Smooth muscle cell (in vitro differentiated cells): Measurements from ENCODE around the gene SHISA7. TPM values are rescaled to one million over a fixed set of nuclear protein-coding genes. Genes with fewer than 3 reads are reported as not detected.

ENCODE experiments used
- DNase-seq: peaks from one replicate; lab custom pipeline; 2025; ENCODE audit not compliant: unreplicated experiment; lab: John Stamatoyannopoulos, UW
- H2AFZ ChIP-seq: fragments of 200-600 bp; sonication (generic); 2 replicates; pipeline ENCODE4 v1.6.0; 2016; ENCODE audit warnings: antibody characterized with exemption, low read depth, mild to moderate bottlenecking
- H3F3A ChIP-seq: fragments of 200-600 bp; sonication (generic); 2 replicates; pipeline ENCODE4 v1.6.0; 2017; ENCODE audit warnings: antibody characterized with exemption, low read depth
- H3K27ac ChIP-seq: fragments of 200-600 bp; sonication (generic); 2 replicates; pipeline ENCODE4 v1.5.1; 2016; ENCODE audit warnings: low read depth, mild to moderate bottlenecking
- H3K27me3 ChIP-seq: fragments of 200-600 bp; sonication (generic); 2 replicates; pipeline ENCODE4 v1.6.1; 2016; ENCODE audit warnings: low read depth, mild to moderate bottlenecking
- H3K36me3 ChIP-seq: fragments of 200-600 bp; sonication (generic); 2 replicates; pipeline ENCODE4 v1.5.1; 2016; ENCODE audit warnings: low read depth
- H3K4me1 ChIP-seq: fragments of 200-600 bp; sonication (generic); 2 replicates; pipeline ENCODE4 v1.5.1; 2016; ENCODE audit warnings: low read depth
- H3K4me2 ChIP-seq: fragments of 200-600 bp; sonication (generic); 2 replicates; pipeline ENCODE4 v1.6.0; 2016; ENCODE audit warnings: mild to moderate bottlenecking
- H3K4me3 ChIP-seq: fragments of 200-600 bp; sonication (generic); 2 replicates; pipeline ENCODE4 v1.5.1; 2016; ENCODE audit warnings: mild to moderate bottlenecking
- H3K79me2 ChIP-seq: fragments of 200-600 bp; sonication (generic); 2 replicates; pipeline ENCODE4 v1.6.0; 2016; ENCODE audit warnings: low read depth, mild to moderate bottlenecking
- H3K9ac ChIP-seq: fragments of 200-600 bp; sonication (generic); 2 replicates; pipeline ENCODE4 v1.6.0; 2016; ENCODE audit warnings: low read depth
- H3K9me3 ChIP-seq: fragments of 200-600 bp; sonication (generic); replicated peaks from 2 replicates; pipeline ENCODE4 v1.5.1; 2016; ENCODE audit warnings: low read depth
- H4K20me1 ChIP-seq: fragments of 200-600 bp; sonication (generic); 2 replicates; pipeline ENCODE4 v1.6.0; 2016; ENCODE audit warnings: low read depth
- CTCF ChIP-seq: fragments of 200-600 bp; sonication (generic); IDR thresholded peaks from 2 replicates; pipeline ENCODE4 v1.5.1; 2017; ENCODE audit warnings: borderline replicate concordance, mild to moderate bottlenecking, antibody characterized with exemption; ENCODE audit not compliant: insufficient read depth, poor library complexity, severe bottlenecking
- WGBS: methylation state at CpG from one replicate; pipeline ENCODE4 v1.1.7; 2016; ENCODE audit warnings: low lambda C conversion rate; 5-methylcytosine and 5-hydroxymethylcytosine counted together
- polyA plus RNA-seq: library from polyadenylated mRNA; unstranded; fragments of >200 nt; fragmentation: Nextera tagmentation; extraction: Ambion mirVana; gene quantifications from 2 replicates; pipeline ENCODE4 v1.2.1, GENCODE V29; 2016
- total RNA-seq: library from RNA; depleted of rRNA; stranded (reverse); fragments of >200 nt; gene quantifications from 2 replicates; pipeline ENCODE4 v1.2.3, GENCODE V29; 2014

SHISA7 gene
- total and polyA plus RNA-seq, 2 experiments from 2014 or later, result not detected

GRCh38 chr19:55487924-55488687, 45.0 kb upstream of the SHISA7 start, which contains the start of gene SSC5D:
Gene SSC5D, plus strand, starts transcription at chr19:55488436. Its CDS starts 154 bp downstream, at chr19:55488590.
- peak within 1 kb of the TSS; percentile 76 for H3K9ac ChIP-seq
- H3K4me1 ChIP-seq, result peaks cover 32% of the 10 kb centered on the region
- no peak for TF ChIP-seq CTCF
- no peaks in the 10 kb centered on the region for H4K20me1 ChIP-seq
- peak within 1 kb of the TSS; percentile 24 for H3K4me3 ChIP-seq
- peak within 1 kb of the TSS; percentile 96 for H3K27ac ChIP-seq
- DNase-seq, result no peak
- H2AFZ ChIP-seq, result no peak within 1 kb of the TSS
- WGBS, result 6% methylated on average over 5 of the region's 21 CpGs
- no peaks in the 10 kb centered on the region for H3K27me3 ChIP-seq
- H3K36me3 ChIP-seq, result no peaks in the 10 kb centered on the region
- no peaks in the 10 kb centered on the region for H3K9me3 ChIP-seq
- H3K79me2 ChIP-seq, result peaks cover 7% of the 10 kb centered on the region
- peak within 1 kb of the TSS; percentile 99 for H3K4me2 ChIP-seq
- H3F3A ChIP-seq, result peaks cover 12% of the 10 kb centered on the region

- no peaks in the 10 kb centered on the region for H3K9me3 ChIP-seq
- H3K4me3 ChIP-seq, result peak overlapping the region; percentile 24
- no peaks in the 10 kb centered on the region for H3K27me3 ChIP-seq
- 7% methylated on average over 27 of the region's 27 CpGs for WGBS
- no peaks in the 10 kb centered on the region for H4K20me1 ChIP-seq
- peaks cover 12% of the 10 kb centered on the region for H3F3A ChIP-seq
- H3K4me1 ChIP-seq, result peaks cover 32% of the 10 kb centered on the region
- no peaks in the 10 kb centered on the region for H3K36me3 ChIP-seq
- H3K4me2 ChIP-seq, result peak overlapping the region; percentile 99
- H3K9ac ChIP-seq, result peak overlapping the region; percentile 76
- TF ChIP-seq CTCF, result no peak
- peak overlapping the region; percentile 96 for H3K27ac ChIP-seq
- no peak overlapping the region for H2AFZ ChIP-seq
- DNase-seq, result peak; percentile 78
- H3K79me2 ChIP-seq, result peaks cover 7% of the 10 kb centered on the region
Observed at GRCh38 chr19:55486971-55487923, 44.1 kb upstream of the SHISA7 start.

GRCh38 chr19:55486043-55486970, 43.2 kb upstream of the SHISA7 start:
- H2AFZ ChIP-seq, result no peak overlapping the region
- peak overlapping the region; percentile 99 for H3K4me2 ChIP-seq
- peak overlapping the region; percentile 96 for H3K9ac ChIP-seq
- H4K20me1 ChIP-seq, result no peaks in the 10 kb centered on the region
- 87% methylated on average over 31 of the region's 53 CpGs for WGBS
- no peak for TF ChIP-seq CTCF
- no peaks in the 10 kb centered on the region for H3K9me3 ChIP-seq
- peaks cover 32% of the 10 kb centered on the region for H3K4me1 ChIP-seq
- H3K79me2 ChIP-seq, result peaks cover 7% of the 10 kb centered on the region
- H3K27me3 ChIP-seq, result no peaks in the 10 kb centered on the region
- peak overlapping the region; percentile 85 for H3K4me3 ChIP-seq
- DNase-seq, result no peak
- peak overlapping the region; percentile 96 for H3K27ac ChIP-seq
- peaks cover 12% of the 10 kb centered on the region for H3F3A ChIP-seq
- no peaks in the 10 kb centered on the region for H3K36me3 ChIP-seq
